GM12892 (cell line): ENCODE data around the gene OR5A2. TPM values are rescaled to one million over a fixed set of nuclear protein-coding genes. Genes with fewer than 3 reads are reported as not detected.
"Not testable (repeated sequence)": the region's sequence is repeated elsewhere in the genome, so short reads cannot be mapped to it uniquely, and the experiment has no call there.

Experiments
- DNase-seq: peaks from one replicate; pipeline ENCODE4 v3.0.0; 2011; ENCODE audit not compliant: insufficient read length
- FAIRE-seq: peaks from 2 replicates; lab custom pipeline; 2011; peaks lifted over from hg19 to GRCh38; lab: Jason Lieb, UNC
- POLR2A ChIP-seq: IDR thresholded peaks from 2 replicates; pipeline ENCODE4 v1.6.1; 2011; ENCODE audit warnings: low read depth, low read length, control low read depth
- POLR2AphosphoS5 ChIP-seq: IDR thresholded peaks from 2 replicates; pipeline ENCODE4 v1.6.1; 2011; ENCODE audit warnings: low read depth, low read length, control low read depth
- TAF1 ChIP-seq: IDR thresholded peaks from 2 replicates; pipeline ENCODE4 v1.6.1; 2011; ENCODE audit warnings: low read depth, mild to moderate bottlenecking, control low read depth, low read length, borderline replicate concordance
- polyA plus RNA-seq: library from polyadenylated mRNA; unstranded; fragments of >200 nt; gene quantifications from one replicate; pipeline ENCODE4 v1.2.1, GENCODE V29; 2012; ENCODE audit warnings: missing spikeins, inconsistent platforms; ENCODE audit not compliant: missing spikeins

Gene OR5A2, protein sequence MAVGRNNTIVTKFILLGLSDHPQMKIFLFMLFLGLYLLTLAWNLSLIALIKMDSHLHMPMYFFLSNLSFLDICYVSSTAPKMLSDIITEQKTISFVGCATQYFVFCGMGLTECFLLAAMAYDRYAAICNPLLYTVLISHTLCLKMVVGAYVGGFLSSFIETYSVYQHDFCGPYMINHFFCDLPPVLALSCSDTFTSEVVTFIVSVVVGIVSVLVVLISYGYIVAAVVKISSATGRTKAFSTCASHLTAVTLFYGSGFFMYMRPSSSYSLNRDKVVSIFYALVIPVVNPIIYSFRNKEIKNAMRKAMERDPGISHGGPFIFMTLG
- polyA plus RNA-seq, result not detected

GRCh38 chr11:59426361-59427067, at the start of gene OR5A2:
Gene OR5A2 (minus strand): TSS chr11:59426413. CDS start chr11:59422953, 3,460 bp downstream.
- no peak for TF ChIP-seq POLR2A
- DNase-seq (no peak), FAIRE-seq (no peak)

DNA sequence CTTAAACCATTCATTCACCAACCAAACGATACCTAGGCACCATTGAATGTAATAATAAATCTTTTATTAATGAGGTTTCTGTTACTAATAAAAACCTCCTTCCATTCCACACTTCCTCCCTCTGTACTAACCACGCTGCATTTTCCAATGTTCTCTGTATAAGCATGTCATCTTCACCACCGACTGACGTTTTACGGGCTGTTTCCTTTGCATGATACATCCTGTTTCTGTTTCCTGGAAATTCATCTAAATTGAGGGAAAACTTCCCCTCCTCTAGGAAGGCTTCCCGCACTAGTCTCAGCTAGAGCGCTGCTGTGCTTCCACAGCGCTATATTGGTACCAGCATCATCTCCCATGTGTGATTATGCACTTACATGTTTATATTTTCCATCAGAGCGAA, 49.0 kb upstream of the OR5A2 start:
- DNase-seq (no peak), FAIRE-seq (no peak)
- TF ChIP-seq POLR2A, result no peak
- no peak for TF ChIP-seq TAF1
- no peak for TF ChIP-seq POLR2AphosphoS5

DNA sequence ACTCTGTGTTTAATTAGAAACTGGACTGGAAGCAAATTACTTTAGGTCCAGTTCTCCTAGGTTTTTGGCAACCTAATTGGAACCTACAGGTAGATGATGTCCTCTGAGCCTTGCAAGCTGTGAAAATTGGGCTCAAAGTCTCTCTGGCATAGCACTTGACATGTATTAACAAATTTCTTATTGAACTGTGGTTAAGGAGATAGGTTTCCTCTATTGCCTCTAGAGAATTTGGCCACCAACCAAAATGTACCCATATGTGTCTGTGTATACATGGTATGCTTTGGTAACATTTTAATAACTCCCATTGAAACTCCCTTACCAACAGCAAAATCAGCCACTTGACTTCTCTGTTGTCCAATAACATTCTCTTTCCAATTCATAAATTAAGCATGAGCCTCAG, 46.8 kb upstream of the OR5A2 start, which contains the start of gene OR4D10:
Gene OR4D10, plus strand, starts transcription at position 301 of the 400 bp plus-strand sequence. CDS start 4,115 bp downstream, outside the sequence.
- no peak for TF ChIP-seq POLR2A
- TF ChIP-seq TAF1, result no peak
- TF ChIP-seq POLR2AphosphoS5, result no peak
- no peak for FAIRE-seq

GRCh38 chr11:59463190-59463641, 37.0 kb upstream of the OR5A2 start:
- DNase-seq, result no peak
- no peak for FAIRE-seq
- TF ChIP-seq TAF1 (no peak), POLR2AphosphoS5 (no peak), POLR2A (no peak)

More for the DNA sequence above, 46.8 kb upstream of the OR5A2 start, which contains the start of gene OR4D10:
- no peak for DNase-seq

DNA sequence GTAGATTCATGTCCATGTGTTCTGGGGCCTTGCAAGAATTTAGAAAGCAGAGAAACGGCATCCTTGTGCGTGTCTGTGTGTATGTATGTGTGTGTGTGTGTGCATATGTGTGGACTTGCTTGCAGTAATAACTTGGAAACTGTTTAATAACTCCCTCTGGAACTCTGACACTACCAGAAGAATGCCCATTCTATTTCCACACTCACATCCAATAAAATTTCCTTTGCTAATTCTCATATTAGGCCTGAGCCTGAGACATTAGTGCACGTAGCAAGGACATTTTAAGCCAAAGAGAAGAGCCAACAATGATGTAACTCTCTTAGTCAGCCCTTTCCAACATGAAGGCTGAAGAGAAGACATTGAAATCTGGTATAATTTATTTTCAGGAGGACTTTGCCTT, 33.7 kb upstream of the OR5A2 start:
- FAIRE-seq, result no peak
- TF ChIP-seq POLR2AphosphoS5, result no peak
- no peak for TF ChIP-seq POLR2A
- TF ChIP-seq TAF1, result no peak
- DNase-seq, result no peak

DNA sequence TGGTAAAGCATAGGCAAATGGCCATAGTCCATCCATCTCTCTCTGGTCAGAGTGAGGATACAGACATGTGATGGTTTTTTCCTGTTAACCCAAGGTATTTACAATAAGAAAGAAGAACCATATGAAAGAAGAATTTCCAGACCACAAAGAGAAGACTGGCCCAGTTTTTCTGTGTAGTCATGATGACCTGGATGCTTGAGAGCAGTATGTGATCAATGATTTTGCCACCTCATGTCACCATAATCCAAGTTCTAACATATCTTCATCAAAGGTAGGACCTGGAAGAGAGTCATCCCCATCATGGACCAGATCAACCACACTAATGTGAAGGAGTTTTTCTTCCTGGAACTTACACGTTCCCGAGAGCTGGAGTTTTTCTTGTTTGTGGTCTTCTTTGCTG, 30.4 kb upstream of the OR5A2 start, which contains the start of gene OR4D6:
Gene OR4D6, plus strand, starts transcription at position 301 of the 400 bp plus-strand sequence. Its CDS starts 0 bp downstream, at position 301.
- TF ChIP-seq TAF1, result no peak
- no peak for TF ChIP-seq POLR2AphosphoS5
- no peak for TF ChIP-seq POLR2A
- no peak for FAIRE-seq
- no peak for DNase-seq

GRCh38 chr11:59448484-59448883, 22.3 kb upstream of the OR5A2 start:
- FAIRE-seq, result no peak
- no peak for DNase-seq
- TF ChIP-seq POLR2AphosphoS5, result no peak
- TF ChIP-seq TAF1, result no peak
- no peak for TF ChIP-seq POLR2A

DNA sequence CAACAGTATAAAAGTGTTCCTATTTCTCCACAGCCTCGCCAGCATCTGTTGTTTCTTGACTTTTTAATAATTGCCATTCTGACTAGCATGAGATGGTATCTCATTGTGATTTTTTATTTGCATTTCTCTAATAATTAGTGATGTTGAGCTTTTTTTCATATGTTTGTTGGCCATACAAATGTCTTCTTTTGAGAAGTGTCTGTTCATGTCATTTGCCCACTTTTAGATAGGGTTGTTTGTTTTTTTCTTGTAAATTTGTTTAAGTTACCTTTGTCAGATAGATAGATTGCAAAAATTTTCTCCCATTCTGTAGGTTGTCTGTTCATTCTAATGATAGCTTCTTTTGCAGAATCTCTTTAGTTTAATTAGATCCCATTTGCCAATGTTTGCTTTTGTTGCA, 19.4 kb upstream of the OR5A2 start:
- FAIRE-seq, DNase-seq: not testable (repeated sequence)

DNA sequence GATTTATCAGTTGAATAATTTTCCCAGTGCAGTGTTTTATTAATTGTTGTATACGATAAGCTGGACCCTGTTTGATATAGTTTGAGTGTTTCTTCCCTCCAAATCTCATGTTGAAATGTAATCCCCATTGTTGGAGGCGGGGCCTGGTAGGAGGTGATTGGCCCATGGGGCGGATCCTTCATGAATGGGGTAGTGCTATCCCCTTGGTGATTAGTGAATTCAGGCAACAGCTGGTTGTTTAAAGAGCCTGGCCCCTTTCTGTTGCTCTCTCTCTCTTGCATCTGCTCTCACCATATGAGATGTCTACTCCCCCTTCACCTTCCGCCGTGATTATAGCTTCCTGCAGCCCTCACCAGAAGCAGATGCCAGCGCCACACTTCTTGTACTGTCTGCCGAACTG, 11.6 kb upstream of the OR5A2 start:
- TF ChIP-seq TAF1, result no peak
- TF ChIP-seq POLR2A, result no peak
- TF ChIP-seq POLR2AphosphoS5, result no peak
- FAIRE-seq (no peak), DNase-seq (no peak)

GRCh38 chr11:59436169-59436568, 10.0 kb upstream of the OR5A2 start, which contains the start of gene OR5A1:
Gene OR5A1 (plus strand): TSS chr11:59436469. CDS start chr11:59443169, 6,700 bp downstream.
- DNase-seq (no peak), FAIRE-seq (no peak)
- no peak for TF ChIP-seq POLR2A
- TF ChIP-seq TAF1, result no peak
- no peak for TF ChIP-seq POLR2AphosphoS5

GRCh38 chr11:59429924-59430516, 3.8 kb upstream of the OR5A2 start:
- TF ChIP-seq TAF1 (no peak), POLR2A (no peak), POLR2AphosphoS5 (no peak)
- peak; percentile 98 for FAIRE-seq
- DNase-seq, result peak; percentile 3

- TF ChIP-seq TAF1 (no peak), POLR2AphosphoS5 (no peak), POLR2A (no peak)
- FAIRE-seq (no peak), DNase-seq (no peak)
Observed at GRCh38 chr11:59427068-59427382, 812 bp upstream of the OR5A2 start.
